Colon (tissue), 2 donors: ENCODE data around the gene PTPRE.
"Not testable (repeated sequence)": the region's sequence is repeated elsewhere in the genome, so short reads cannot be mapped to it uniquely, and the experiment has no call there.

ENCODE experiments used
- FAIRE-seq: peaks from 2 replicates; lab custom pipeline; 2012; peaks lifted over from hg19 to GRCh38; lab: Jason Lieb, UNC
- donor health status: control.
- donor health status: control.

PTPRE gene

DNA sequence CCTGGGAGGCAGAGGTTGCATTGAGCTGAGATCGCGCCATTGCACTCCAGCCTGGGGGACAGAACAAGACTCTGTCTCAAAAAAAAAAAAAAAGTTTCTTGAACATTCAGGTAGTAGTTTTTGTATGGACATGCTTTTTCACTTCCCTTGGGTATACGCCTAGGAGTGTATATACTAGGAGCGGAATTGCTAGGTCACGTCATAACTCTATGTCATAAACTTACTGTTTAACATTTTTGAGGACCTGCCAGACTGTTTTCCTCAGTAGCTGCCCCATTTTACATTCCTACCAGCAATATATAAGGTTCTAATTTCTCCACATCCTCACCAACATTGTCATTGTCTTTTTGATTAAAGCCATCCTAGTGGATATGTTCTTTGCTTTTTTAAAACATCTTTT is 167.7 kb downstream of the PTPRE start:
- no peak for FAIRE-seq

- FAIRE-seq = no peak
Observed at GRCh38 chr10:128077155-128077875, 170.4 kb downstream of the PTPRE start.

DNA sequence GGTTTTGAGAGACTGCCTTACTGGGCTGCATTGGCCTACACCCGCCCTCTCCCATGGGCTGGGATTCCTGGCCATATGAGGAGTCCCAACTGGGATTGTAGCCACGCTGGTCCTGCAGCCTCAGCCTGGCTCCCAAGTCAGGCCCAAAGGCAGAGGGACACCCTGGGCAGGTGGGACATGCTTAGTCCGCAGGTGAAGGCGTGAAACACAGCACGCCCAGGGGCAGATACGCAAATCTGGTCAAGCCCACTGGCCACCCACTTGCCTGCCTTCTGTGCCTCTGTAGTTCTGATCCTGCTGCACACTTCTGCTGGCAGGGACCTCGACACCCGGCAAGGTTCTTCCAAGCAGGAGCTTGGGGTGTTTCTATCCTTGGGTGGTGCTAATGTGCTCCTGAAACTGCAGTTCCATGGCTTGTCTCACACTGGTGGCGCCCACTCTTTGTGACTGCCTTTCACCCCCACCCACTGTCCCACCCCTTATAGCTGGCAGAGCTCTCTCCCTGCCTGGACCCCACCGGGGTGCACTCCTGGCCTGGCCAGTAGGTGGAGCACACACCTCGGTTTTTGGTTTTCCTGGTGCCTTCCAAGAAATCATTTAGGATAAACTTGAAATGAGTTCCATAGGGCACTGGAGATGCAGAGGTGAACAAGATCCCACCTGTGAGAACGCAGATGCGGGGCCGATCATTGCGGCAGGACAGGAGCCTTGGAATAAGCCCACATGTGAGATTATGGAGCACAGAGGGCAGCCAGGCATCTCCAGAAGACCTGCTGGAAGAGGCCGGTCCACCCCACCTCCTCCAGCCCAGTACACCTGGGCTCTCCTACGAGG is 171.4 kb downstream of the PTPRE start:
- no peak for FAIRE-seq

- FAIRE-seq = no peak
Observed at GRCh38 chr10:128080231-128080630, 173.3 kb downstream of the PTPRE start.

GRCh38 chr10:128080641-128081040 is 173.7 kb downstream of the PTPRE start:
- no peak for FAIRE-seq

GRCh38 chr10:128081222-128081621 is 174.3 kb downstream of the PTPRE start:
- FAIRE-seq = no peak

DNA sequence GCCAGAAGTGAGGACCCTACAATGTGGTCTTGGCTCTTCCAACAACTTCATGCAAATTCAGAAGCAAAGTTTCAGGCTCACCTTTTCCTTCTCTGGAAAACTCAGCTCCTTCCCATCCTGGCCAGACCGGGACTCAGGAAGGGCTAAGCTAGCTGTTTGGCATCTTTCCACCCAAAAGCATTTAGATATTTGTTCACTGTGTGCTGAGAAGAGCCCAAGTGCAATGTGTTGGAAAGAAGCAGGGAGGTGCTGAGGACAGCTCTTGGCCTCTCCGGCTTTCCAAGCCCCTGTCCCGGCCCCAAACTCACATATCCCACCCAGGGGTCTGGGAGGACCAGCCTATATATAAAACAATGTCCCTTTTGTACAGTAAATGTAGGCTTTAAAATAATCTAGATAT is 174.8 kb downstream of the PTPRE start:
- FAIRE-seq = no peak

- FAIRE-seq = no peak
Observed at GRCh38 chr10:128083191-128083895, 176.4 kb downstream of the PTPRE start.

DNA sequence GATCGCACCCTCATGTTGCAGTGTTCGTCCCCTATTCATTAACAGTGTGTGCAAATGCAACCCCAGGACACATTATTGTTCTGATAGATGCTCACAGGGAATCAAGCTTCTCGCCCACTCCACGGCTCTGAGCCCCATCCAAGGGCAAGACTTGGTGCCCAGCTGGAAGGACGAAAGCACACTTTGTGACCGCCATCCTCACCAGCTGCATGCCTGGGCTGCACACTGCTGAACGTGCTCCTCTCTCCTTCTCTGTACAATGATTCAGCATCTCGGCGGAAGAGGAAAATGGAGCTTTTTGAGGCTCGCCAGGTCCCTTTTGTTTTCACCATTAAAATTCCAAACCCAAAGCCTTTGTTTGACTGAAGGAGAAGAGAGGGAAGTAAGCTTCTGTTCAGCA is 177.5 kb downstream of the PTPRE start:
- FAIRE-seq = no peak

DNA sequence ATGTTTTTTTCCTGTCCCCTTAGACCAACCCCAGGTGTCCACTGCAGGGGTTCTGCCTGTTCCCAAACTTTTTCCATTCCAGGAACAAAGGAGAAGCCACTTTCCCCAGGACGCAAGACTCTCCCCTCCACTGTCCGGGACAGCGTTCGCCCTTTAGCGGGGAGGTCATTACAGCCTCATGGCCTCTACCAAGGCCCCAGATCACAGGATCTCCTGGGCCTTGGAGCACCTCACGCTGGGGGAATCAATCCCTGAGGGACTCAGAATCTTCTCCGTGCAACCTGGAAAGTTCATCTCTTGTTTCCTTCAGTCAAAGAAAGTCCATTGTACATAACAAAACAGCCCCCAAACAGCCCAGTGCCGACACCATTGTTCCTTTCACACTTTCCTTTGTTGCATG is 178.1 kb downstream of the PTPRE start:
- no peak for FAIRE-seq

DNA sequence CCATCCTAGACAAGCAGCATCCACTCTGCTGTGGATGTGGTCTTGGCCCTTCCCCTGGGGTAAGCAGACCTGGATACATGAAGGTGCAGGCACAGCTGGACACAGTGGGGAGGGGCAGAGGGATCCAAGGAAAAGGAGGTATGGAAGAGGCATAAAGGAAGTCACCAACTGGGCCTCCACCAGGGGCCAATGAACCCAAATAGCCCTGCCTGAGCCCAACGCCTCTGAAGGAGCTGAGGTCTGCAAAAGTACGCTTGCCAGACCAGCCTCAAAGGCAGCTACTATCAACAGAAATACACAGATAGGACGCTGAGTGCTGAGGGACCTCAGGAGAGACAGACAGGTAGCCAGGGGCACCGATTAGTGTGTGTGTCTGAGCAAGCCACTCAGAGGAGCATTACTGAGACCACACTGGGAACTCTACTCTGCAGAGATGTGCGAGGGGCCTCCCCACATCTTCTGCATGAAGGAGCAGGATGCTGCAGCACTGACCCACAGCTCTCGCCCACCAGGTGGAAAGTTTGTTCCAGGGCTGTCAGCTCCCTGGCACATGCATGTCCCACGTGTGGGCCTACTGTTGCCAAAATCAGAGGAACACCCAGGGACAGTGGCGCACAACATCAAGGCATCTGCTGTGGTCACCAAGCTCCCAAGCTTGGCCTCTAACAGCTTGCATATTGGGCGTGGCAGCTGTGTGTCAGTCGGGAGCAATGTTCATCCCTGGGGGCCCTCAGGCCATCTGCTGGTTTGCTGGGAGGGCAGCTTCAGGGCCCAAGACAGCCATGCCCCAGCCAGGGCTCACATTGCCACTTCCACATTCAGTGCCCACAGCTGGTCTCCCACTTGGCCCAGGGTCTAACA is 179.3 kb downstream of the PTPRE start:
- FAIRE-seq = no peak

DNA sequence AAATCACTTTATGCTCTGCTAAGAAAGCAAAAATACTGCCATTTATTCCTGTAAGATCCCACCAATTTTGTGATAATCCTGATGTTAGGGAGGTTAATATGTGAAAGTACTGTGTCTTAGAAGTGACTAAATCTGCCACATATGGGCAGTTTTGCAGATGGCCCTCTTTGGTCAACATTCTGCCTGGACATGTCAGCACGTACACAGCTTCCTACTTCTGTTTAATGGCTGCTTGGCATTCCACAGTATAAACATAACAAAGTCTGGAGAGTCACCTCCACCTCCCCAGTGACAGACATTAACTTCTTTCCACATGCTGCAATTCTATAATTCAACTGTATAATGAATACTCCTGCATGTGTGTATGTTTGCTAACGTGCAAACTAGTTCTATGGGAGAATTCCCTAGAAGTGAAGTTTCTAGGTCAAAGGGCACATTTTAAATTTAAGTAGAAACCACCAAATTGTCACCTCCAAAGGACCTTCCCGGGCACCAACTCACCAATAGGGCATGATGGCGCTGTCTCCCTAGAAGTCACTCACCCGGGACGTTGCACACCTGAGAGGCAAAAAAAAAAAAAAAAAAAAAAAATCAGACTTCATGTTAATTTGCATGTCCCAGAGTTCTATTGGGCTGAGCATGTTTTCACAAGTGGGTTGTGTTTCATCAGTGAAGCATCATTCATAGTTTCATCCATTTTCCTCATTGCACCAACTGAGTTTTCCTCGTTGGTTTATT is 180.4 kb downstream of the PTPRE start:
- FAIRE-seq = no peak

DNA sequence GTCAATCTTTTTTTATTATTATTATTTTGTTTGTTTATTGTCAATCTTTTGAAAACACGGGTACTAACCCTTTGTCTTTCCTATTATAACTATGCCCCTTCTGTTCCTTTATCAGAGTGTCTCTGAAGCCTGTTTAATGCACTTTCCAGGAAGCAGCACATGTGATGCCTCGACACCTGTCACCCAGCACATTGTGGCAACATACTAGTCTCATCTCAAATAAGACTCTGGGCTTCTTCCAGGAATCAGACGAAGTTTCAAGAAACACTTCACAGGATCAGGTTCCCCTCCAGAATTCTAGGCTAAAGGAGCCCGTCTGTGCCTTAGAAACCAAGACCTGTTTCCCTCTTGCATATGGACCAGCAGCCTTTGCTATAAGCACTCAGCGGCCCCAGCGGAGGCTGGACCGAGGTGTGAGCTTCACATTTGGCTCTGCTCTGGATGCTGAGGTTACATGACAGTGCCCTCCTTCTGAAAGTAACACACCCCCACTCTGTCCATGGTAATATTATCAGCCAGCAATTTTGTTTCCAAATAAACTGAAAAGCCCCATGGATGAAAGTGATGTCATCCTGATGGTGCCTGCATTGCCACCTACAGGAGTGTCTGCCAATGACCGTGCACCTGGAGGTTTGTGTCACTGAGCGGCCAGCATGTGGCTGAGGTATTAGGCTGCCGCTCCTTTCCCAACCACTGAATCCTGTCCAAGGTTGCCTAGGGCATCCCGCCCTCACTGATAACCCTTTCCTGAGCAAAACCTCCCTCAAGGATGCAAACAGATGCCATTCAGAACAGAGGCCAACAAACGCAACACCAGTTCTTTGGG is 181.2 kb downstream of the PTPRE start:
- no peak for FAIRE-seq

- FAIRE-seq = no peak
Observed at GRCh38 chr10:128091636-128092210, 184.8 kb downstream of the PTPRE start.

- FAIRE-seq = no peak
Observed at GRCh38 chr10:128092454-128092853, 185.6 kb downstream of the PTPRE start.

- not testable (repeated sequence) for FAIRE-seq
Observed at GRCh38 chr10:128094596-128094995, 187.7 kb downstream of the PTPRE start.

DNA sequence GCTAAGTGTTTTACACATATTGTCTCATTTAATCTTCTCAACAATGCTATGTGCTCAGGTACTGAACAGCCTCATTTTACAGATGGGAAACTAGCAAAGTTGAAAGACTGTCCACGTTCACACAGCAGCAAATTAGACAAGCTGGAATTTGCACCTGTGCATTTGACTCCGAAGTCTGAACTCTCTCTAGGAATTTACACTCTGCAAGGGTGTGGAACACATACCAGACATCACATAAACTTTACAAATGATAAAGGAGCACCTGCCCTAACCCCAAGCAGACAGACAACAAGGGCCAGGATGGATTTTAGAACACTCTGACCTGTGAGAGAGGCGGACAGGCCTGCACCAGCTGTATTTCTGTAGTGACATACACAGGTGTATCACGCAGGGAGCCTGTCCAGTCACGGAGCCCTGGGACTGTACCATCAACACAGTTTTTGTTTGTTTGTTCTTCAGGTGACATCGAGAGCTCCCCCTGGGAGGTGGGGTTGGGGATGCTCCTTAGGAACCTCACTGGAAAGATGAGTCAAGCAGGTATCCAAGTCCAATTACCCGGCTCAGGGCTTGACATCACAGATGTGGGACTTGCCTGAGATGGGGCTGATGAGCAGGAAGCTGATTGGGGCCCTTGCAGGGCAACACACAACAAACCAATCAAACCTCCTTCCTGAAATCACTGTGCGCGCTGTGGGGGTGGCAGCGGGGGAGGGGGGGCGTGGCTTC is 188.3 kb downstream of the PTPRE start:
- no peak for FAIRE-seq

GRCh38 chr10:128095753-128096469 is 189.0 kb downstream of the PTPRE start:
- no peak for FAIRE-seq
